GM18526 (cell line): ENCODE results near the gene EEF1AKMT3.

ENCODE experiments used
- POLR2A ChIP-seq: IDR thresholded peaks from 3 replicates; pipeline ENCODE4 v1.6.1; 2011; ENCODE audit not compliant: insufficient read length; ENCODE audit errors: extremely low read depth

The EEF1AKMT3 gene

DNA sequence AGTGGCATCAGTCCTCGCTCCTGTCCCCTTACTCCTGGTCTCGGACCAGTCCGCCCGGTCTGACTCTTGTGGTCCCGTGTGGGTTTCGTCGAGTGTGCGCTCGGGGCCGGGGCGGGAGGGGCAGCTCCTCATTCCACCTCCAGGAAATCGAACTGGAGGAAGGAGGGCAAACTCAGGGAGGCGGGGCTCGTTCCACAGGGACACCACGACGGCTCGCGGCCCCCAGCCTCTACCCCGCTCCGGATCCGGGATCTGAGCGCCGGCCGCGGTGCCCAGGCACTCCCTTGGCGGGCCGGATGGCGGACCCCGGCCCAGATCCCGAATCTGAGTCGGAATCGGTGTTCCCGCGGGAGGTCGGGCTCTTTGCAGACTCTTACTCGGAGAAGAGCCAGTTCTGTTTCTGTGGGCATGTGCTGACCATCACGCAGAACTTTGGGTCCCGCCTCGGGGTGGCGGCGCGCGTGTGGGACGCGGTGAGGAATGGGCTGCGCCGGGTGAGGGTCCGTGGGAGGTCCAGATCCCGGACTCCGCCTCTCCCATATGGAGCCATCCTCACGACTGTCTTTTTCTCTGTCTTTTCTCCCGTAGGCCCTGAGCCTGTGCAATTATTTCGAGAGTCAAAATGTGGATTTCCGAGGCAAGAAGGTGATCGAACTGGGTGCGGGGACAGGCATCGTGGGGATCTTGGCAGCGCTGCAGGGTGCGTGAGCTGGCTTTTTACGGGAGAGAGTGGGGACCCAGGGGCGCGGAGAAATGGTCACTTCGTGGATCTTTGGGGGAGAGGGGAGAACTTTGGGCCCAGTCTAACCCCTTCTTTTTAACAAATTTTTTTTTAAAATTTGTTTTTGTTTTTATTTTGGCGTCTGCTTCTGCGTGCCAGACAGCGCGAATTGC is at the start of gene EEF1AKMT3:
EEF1AKMT3 (plus strand) TSS at position 186 of the 894 bp plus-strand sequence; CDS start at position 297, 111 bp downstream.
- TF ChIP-seq POLR2A, result no peak

- TF ChIP-seq POLR2A, result no peak
Measured at GRCh38 chr12:57722716-57723629, 49.4 kb upstream of the EEF1AKMT3 start.

- no peak for TF ChIP-seq POLR2A
Measured at GRCh38 chr12:57723630-57723962, 48.8 kb upstream of the EEF1AKMT3 start.

DNA sequence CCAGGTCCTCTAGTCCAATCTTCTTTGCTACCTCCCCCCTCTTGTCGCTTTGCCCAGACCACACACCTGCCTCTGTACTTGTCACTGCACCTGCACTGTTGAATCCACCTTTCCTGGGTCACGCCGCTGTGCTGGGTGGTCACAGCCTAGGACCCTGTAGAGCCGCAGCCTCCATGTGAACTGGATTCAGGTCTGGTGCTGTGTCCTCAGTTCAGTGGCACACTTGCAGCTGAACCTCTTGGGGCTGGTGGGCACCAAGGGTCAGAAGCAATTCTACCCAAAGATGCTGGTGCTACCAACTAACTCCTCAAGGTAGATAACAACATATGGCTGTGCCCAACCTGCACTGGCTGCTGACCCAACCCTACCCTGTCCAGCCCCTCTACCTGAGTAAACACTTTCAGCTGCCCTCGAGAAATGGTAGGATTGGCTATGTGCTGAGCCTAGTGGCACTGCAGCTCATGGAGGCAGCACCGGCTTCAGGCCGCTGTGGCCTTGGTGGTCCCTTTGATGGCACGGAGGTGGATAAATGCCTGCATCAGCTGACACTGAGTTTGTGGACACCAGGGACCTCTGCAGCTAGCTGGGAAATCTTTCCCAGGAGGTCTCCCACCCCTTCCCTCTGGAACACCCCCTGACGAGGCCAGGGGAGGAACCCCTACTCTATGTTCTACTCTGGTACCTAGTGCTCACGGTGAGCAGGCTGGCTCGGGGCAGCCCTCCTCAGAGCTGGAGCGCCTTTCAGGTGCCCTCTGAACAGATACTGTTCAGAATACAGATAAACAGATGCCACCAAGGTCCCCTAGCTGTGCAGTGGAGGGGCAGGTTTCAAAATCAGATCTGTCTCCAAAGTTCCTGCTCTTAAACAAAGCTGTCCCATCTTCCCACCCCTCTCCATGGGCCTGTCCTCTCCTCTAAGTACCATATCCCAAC is 48.1 kb upstream of the EEF1AKMT3 start:
- TF ChIP-seq POLR2A, result no peak

- TF ChIP-seq POLR2A, result no peak
Measured at GRCh38 chr12:57724936-57725740, 47.3 kb upstream of the EEF1AKMT3 start.

DNA sequence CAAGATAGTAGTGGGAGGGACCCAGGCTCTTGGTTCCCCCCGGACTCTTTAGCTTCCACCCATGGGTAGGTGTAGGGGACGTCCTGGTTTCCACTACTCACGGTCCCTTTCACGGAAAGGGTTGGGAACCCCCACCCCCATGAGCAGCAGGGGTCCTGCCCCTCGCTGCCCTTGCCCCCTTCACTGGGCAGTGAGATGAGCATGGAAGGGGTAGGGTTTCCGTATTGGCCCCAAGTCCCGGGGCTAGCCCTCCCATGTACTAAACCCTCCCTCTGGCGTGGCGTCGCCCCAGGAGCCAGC is 46.6 kb upstream of the EEF1AKMT3 start:
- no peak for TF ChIP-seq POLR2A

DNA sequence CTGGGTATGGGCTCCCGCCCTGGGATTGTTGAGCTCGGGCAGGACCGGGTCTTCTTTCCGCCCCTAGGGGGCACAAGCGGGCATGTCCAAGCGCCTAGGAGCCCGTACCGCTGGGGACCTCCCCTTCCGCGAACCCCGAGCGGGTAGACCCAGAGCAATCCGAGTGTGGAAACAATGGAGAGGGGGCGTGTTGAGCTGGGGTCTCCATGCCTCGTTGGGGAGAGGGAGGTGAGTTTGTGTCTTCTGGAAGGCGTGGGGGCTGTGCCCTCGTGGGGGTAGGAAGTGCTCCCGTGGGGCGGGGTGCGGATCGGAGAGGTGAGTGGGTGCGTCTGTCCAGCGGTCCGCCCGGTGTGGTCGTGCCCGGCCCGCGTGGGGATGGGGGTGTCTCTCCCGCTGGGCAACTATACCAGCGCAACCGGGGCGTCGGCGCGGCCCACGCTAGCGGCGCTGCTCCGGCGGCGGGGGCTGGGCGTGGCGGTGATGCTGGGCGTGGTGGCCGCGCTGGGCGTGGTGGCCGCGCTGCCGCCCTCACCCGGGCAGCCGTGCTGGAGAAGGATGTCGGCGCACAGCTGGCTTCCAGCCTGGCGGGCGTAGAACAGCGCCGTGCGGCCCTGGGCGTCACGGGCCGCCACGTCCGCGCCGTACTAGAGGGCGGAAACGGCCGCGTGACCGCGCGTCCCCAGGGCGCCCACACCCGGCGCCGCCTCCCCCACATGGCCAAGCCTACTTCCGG is 46.1 kb upstream of the EEF1AKMT3 start:
- TF ChIP-seq POLR2A, result no peak

DNA sequence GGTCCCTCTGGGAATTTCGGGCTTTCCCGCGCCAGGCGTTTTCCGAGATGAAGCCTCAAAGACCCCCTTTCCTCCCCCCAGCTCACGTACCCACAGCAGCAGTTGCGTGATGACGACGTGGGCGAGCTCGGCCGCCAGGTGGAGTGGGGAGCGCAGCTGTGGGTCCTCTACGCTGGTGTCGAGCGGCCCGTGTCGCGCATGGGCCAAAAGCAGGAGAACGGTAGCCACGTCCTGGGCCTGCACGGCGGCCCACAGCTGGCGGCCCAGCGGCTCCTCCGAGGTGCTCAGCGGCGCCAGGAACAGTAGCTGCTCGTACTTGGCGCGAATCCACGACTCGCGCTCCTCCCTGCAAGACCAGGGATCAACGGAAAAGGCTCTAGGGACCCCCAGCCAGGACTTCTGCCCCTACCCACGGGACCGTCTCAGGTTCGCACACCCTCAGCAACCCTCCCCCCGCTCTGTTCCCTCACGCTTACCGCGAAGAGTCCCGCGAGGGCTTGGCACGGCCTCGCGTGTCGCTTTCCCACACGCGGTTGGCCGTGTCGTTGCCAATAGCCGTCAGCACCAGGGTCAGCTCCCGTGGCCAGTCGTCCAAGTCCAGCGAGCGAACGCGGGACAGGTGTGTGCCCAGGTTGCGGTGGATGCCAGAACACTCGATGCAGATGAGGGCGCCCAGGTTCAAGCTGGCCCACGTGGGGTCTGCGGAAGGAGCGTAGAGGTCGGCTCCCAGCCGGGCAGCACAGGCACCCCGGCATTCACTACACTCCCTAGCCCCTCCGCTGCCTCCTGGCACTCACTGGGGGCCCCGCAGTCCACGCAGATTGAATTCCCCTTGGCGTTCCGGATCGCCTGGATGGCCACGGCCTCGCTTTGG is 45.3 kb upstream of the EEF1AKMT3 start:
- TF ChIP-seq POLR2A, result no peak

GRCh38 chr12:57727758-57728395 is 44.5 kb upstream of the EEF1AKMT3 start:
- no peak for TF ChIP-seq POLR2A

- no peak for TF ChIP-seq POLR2A
Measured at GRCh38 chr12:57729321-57729844, 43.0 kb upstream of the EEF1AKMT3 start.

DNA sequence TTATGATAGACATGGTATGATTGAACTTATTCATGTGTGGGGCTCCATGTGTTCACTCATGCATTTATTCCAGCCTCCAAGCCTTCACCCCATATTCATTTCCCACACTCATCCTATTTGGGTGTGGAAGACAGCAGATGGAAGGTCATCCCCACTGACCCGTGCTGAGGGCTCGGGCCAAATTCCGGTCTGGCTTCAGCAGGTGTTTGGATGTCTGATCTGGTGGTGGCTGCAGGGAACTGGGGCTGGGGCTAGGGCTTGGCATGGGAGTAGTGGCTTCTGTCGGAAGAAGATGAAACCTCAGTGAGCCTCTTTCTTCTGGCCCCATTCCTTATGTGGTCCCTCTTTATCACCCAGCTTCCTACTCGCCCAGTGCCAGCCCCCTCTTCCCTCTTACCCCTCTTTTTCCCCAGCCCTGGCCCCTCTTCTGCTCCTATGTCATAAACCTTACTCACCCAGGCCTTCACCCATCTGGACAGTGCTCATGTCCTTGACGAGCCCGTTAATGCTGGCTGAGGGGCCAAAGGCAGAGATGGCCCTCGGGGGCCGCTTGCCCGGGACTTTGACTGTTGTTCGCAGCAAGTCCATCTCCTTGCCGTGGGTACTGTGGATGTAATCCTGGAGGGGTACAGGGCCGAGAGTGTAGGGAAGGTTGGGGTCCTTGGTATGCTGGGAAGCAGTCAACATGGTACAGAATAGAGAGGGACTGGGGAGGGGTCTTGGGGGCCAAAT is 41.9 kb upstream of the EEF1AKMT3 start:
- TF ChIP-seq POLR2A, result no peak
